LoVo (cell line): ENCODE results near the gene PASD1.

Source experiments
- DNase-seq: peaks from one replicate; pipeline ENCODE4 v3.0.0-alpha.2; 2016; ENCODE audit warnings: low spot score

The PASD1 gene

GRCh38 chrX:151702026-151702714 lies 138.7 kb downstream of the PASD1 start:
- DNase-seq, result no peak

- no peak for DNase-seq
Measured at GRCh38 chrX:151702741-151703340, 139.4 kb downstream of the PASD1 start.

GRCh38 chrX:151703487-151703886 lies 140.0 kb downstream of the PASD1 start:
- DNase-seq, result no peak

- no peak for DNase-seq
Measured at GRCh38 chrX:151704041-151704663, 140.7 kb downstream of the PASD1 start.

- DNase-seq, result no peak
Measured at GRCh38 chrX:151708821-151709220, 145.3 kb downstream of the PASD1 start.

- DNase-seq, result no peak
Measured at GRCh38 chrX:151710457-151710856, 147.0 kb downstream of the PASD1 start.

- no peak for DNase-seq
Measured at GRCh38 chrX:151711154-151711553, 147.7 kb downstream of the PASD1 start.

- no peak for DNase-seq
Measured at GRCh38 chrX:151711787-151712186, 148.3 kb downstream of the PASD1 start.

- DNase-seq, result no peak
Measured at GRCh38 chrX:151712253-151712652, 148.8 kb downstream of the PASD1 start.

GRCh38 chrX:151713849-151714248 lies 150.4 kb downstream of the PASD1 start:
- no peak for DNase-seq

- no peak for DNase-seq
Measured at GRCh38 chrX:151714362-151714761, 150.9 kb downstream of the PASD1 start.

GRCh38 chrX:151715752-151716151 lies 152.3 kb downstream of the PASD1 start, which contains the start of gene FATE1:
FATE1 (plus strand) TSS chrX:151716035; CDS start chrX:151716120, 85 bp downstream.
- no peak for DNase-seq

- DNase-seq, result no peak
Measured at GRCh38 chrX:151722241-151722846, 158.9 kb downstream of the PASD1 start.

- DNase-seq, result no peak
Measured at GRCh38 chrX:151723156-151723760, 159.8 kb downstream of the PASD1 start.

- no peak for DNase-seq
Measured at GRCh38 chrX:151724563-151725337, 161.3 kb downstream of the PASD1 start.

GRCh38 chrX:151725338-151725614 lies 161.8 kb downstream of the PASD1 start:
- no peak for DNase-seq
